ENCODE data around the gene MAST4. TPM values are rescaled to one million over a fixed set of nuclear protein-coding genes. Genes with fewer than 3 reads are reported as not detected.

Gene MAST4
- total and polyA plus RNA-seq, 4 donors = 17.1 to 34.6 (median 21.0) TPM

GRCh38 chr5:66828548-66829357, 232.6 kb downstream of the MAST4 start:
- 1% methylated on average over 20 of the region's 21 CpGs for WGBS (ENCODE audit: insufficient coverage)

GRCh38 chr5:66829358-66829674, 233.1 kb downstream of the MAST4 start:
- Histone ChIP-seq H3K27me3 (ENCODE audit: control insufficient read depth, insufficient read depth, low read length) (peaks cover 7% of the 10 kb centered on the region), H3K4me3 (ENCODE audit: low read depth, low read length) (peak overlapping the region; percentile 33), H3K4me1 (ENCODE audit: control insufficient read depth, insufficient read depth, low read length) (peaks cover 5% of the 10 kb centered on the region), H3K36me3 (ENCODE audit: control insufficient read depth, insufficient read depth, low read length) (no peaks in the 10 kb centered on the region), H3K27ac (ENCODE audit: low read depth, low read length) (peak overlapping the region; percentile 85), H3K9me3 (ENCODE audit: control insufficient read depth, insufficient read depth, low read length) (no peaks in the 10 kb centered on the region)
- DNase-seq (ENCODE audit: low read depth in 4 of 6, low spot score in 6 of 6) = peak in 1 of 6 donors; percentile 12

More at GRCh38 chr5:66828548-66829357, 232.6 kb downstream of the MAST4 start:
- Histone ChIP-seq H3K4me3 (ENCODE audit: low read depth, low read length) (peak overlapping the region; percentile 33), H3K36me3 (ENCODE audit: control insufficient read depth, insufficient read depth, low read length) (no peaks in the 10 kb centered on the region), H3K27me3 (ENCODE audit: control insufficient read depth, insufficient read depth, low read length) (peaks cover 7% of the 10 kb centered on the region), H3K27ac (ENCODE audit: low read depth, low read length) (peak overlapping the region; percentile 85), H3K4me1 (ENCODE audit: control insufficient read depth, insufficient read depth, low read length) (peaks cover 5% of the 10 kb centered on the region), H3K9me3 (ENCODE audit: control insufficient read depth, insufficient read depth, low read length) (no peaks in the 10 kb centered on the region)
- peak; percentile 52 to 95 (median 66) for DNase-seq (ENCODE audit: low read depth in 4 of 6, low spot score in 6 of 6)

- no CpG with 5 or more reads among the region's 2 CpGs for WGBS (ENCODE audit: insufficient coverage)
- no peaks in the 10 kb centered on the region for H3K9me3 ChIP-seq (ENCODE audit: control insufficient read depth, insufficient read depth, low read length)
- DNase-seq (ENCODE audit: low read depth in 4 of 6, low spot score in 6 of 6) = no peak
- H3K27me3 ChIP-seq (ENCODE audit: control insufficient read depth, insufficient read depth, low read length) = peaks cover 7% of the 10 kb centered on the region
- peaks cover 5% of the 10 kb centered on the region for H3K4me1 ChIP-seq (ENCODE audit: control insufficient read depth, insufficient read depth, low read length)
- H3K36me3 ChIP-seq (ENCODE audit: control insufficient read depth, insufficient read depth, low read length) = no peaks in the 10 kb centered on the region
- H3K27ac ChIP-seq (ENCODE audit: low read depth, low read length) = no peak overlapping the region
- H3K4me3 ChIP-seq (ENCODE audit: low read depth, low read length) = no peak overlapping the region
Measured at GRCh38 chr5:66829826-66830225, 233.6 kb downstream of the MAST4 start.

GRCh38 chr5:66830636-66831035, 234.4 kb downstream of the MAST4 start:
- no peak overlapping the region for H3K27ac ChIP-seq (ENCODE audit: low read depth, low read length)
- peaks cover 5% of the 10 kb centered on the region for H3K4me1 ChIP-seq (ENCODE audit: control insufficient read depth, insufficient read depth, low read length)
- no CpG with 5 or more reads among the region's 1 CpG for WGBS (ENCODE audit: insufficient coverage)

GRCh38 chr5:66839636-66840185, 243.5 kb downstream of the MAST4 start:
- H3K4me3 ChIP-seq (ENCODE audit: low read depth, low read length) = no peak overlapping the region
- H3K9me3 ChIP-seq (ENCODE audit: control insufficient read depth, insufficient read depth, low read length) = no peaks in the 10 kb centered on the region
- H3K4me1 ChIP-seq (ENCODE audit: control insufficient read depth, insufficient read depth, low read length) = no peaks in the 10 kb centered on the region
- DNase-seq (ENCODE audit: low read depth in 4 of 6, low spot score in 6 of 6) = no peak
- no peaks in the 10 kb centered on the region for H3K27me3 ChIP-seq (ENCODE audit: control insufficient read depth, insufficient read depth, low read length)
- H3K36me3 ChIP-seq (ENCODE audit: control insufficient read depth, insufficient read depth, low read length) = no peaks in the 10 kb centered on the region
- WGBS (ENCODE audit: insufficient coverage) = no CpG with 5 or more reads among the region's 3 CpGs
- H3K27ac ChIP-seq (ENCODE audit: low read depth, low read length) = no peak overlapping the region

More at GRCh38 chr5:66830636-66831035, 234.4 kb downstream of the MAST4 start:
- Histone ChIP-seq H3K36me3 (ENCODE audit: control insufficient read depth, insufficient read depth, low read length) (no peaks in the 10 kb centered on the region), H3K4me3 (ENCODE audit: low read depth, low read length) (no peak overlapping the region), H3K9me3 (ENCODE audit: control insufficient read depth, insufficient read depth, low read length) (no peaks in the 10 kb centered on the region), H3K27me3 (ENCODE audit: control insufficient read depth, insufficient read depth, low read length) (peaks cover 7% of the 10 kb centered on the region)
- DNase-seq (ENCODE audit: low read depth in 4 of 6, low spot score in 6 of 6) = no peak

GRCh38 chr5:66840511-66841013, 244.4 kb downstream of the MAST4 start:
- Histone ChIP-seq H3K36me3 (ENCODE audit: control insufficient read depth, insufficient read depth, low read length) (no peaks in the 10 kb centered on the region), H3K4me1 (ENCODE audit: control insufficient read depth, insufficient read depth, low read length) (no peaks in the 10 kb centered on the region), H3K4me3 (ENCODE audit: low read depth, low read length) (no peak overlapping the region), H3K27me3 (ENCODE audit: control insufficient read depth, insufficient read depth, low read length) (no peaks in the 10 kb centered on the region), H3K27ac (ENCODE audit: low read depth, low read length) (no peak overlapping the region), H3K9me3 (ENCODE audit: control insufficient read depth, insufficient read depth, low read length) (no peaks in the 10 kb centered on the region)
- DNase-seq (ENCODE audit: low read depth in 4 of 6, low spot score in 6 of 6) = no peak
- WGBS (ENCODE audit: insufficient coverage) = no CpG with 5 or more reads among the region's 2 CpGs

- WGBS (ENCODE audit: insufficient coverage) = no CpG with 5 or more reads among the region's 1 CpG
- Histone ChIP-seq H3K4me3 (ENCODE audit: low read depth, low read length) (no peak overlapping the region), H3K9me3 (ENCODE audit: control insufficient read depth, insufficient read depth, low read length) (no peaks in the 10 kb centered on the region), H3K27ac (ENCODE audit: low read depth, low read length) (no peak overlapping the region), H3K27me3 (ENCODE audit: control insufficient read depth, insufficient read depth, low read length) (no peaks in the 10 kb centered on the region), H3K4me1 (ENCODE audit: control insufficient read depth, insufficient read depth, low read length) (no peaks in the 10 kb centered on the region), H3K36me3 (ENCODE audit: control insufficient read depth, insufficient read depth, low read length) (no peaks in the 10 kb centered on the region)
- DNase-seq (ENCODE audit: low read depth in 4 of 6, low spot score in 6 of 6) = no peak
Measured at GRCh38 chr5:66841264-66841663, 245.1 kb downstream of the MAST4 start.

- no peak for DNase-seq (ENCODE audit: low read depth in 4 of 6, low spot score in 6 of 6)
- Histone ChIP-seq H3K36me3 (ENCODE audit: control insufficient read depth, insufficient read depth, low read length) (no peaks in the 10 kb centered on the region), H3K9me3 (ENCODE audit: control insufficient read depth, insufficient read depth, low read length) (no peaks in the 10 kb centered on the region), H3K27me3 (ENCODE audit: control insufficient read depth, insufficient read depth, low read length) (no peaks in the 10 kb centered on the region), H3K4me1 (ENCODE audit: control insufficient read depth, insufficient read depth, low read length) (no peaks in the 10 kb centered on the region), H3K27ac (ENCODE audit: low read depth, low read length) (no peak overlapping the region), H3K4me3 (ENCODE audit: low read depth, low read length) (no peak overlapping the region)
- WGBS (ENCODE audit: insufficient coverage) = 83% methylated on average over 1 of the region's 2 CpGs
Measured at GRCh38 chr5:66842540-66842939, 246.3 kb downstream of the MAST4 start.

GRCh38 chr5:66843065-66843464, 246.9 kb downstream of the MAST4 start:
- WGBS (ENCODE audit: insufficient coverage) = no CpG with 5 or more reads among the region's 4 CpGs

More at GRCh38 chr5:66843065-66843464, 246.9 kb downstream of the MAST4 start:
- no peaks in the 10 kb centered on the region for H3K9me3 ChIP-seq (ENCODE audit: control insufficient read depth, insufficient read depth, low read length)
- no peaks in the 10 kb centered on the region for H3K4me1 ChIP-seq (ENCODE audit: control insufficient read depth, insufficient read depth, low read length)
- no peaks in the 10 kb centered on the region for H3K36me3 ChIP-seq (ENCODE audit: control insufficient read depth, insufficient read depth, low read length)
- no peak for DNase-seq (ENCODE audit: low read depth in 4 of 6, low spot score in 6 of 6)
- H3K4me3 ChIP-seq (ENCODE audit: low read depth, low read length) = no peak overlapping the region
- no peak overlapping the region for H3K27ac ChIP-seq (ENCODE audit: low read depth, low read length)
- no peaks in the 10 kb centered on the region for H3K27me3 ChIP-seq (ENCODE audit: control insufficient read depth, insufficient read depth, low read length)
